A549 (cell line): ENCODE data around the gene GDF10. TPM values are rescaled to one million over a fixed set of nuclear protein-coding genes. Genes with fewer than 3 reads are reported as not detected.

Experiments used
- ATAC-seq, 2 experiments: fragments of 200-7000 bp in 1 of 2; fragments of >200 bp in 1 of 2; cut with Nextera tagmentation in 1 of 2; cut with Tn5 transposase in 1 of 2; 3 replicates each; pipeline versions ENCODE4 v1.8.0 to v1.9.1; 2018 to 2020; ENCODE audit warnings: mild to moderate bottlenecking in 1 of 2, moderate library complexity in 1 of 2
- CTCF ChIA-PET: fragments of 300-600 bp; sonication (Branson Sonifier 250); formaldehyde crosslinking; extraction: SDS; loops from one replicate; lab custom pipeline; 2021; ENCODE audit warnings: antibody characterized with exemption, inconsistent platforms; lab: Yijun Ruan, JAX
- POLR2A ChIA-PET: fragments of 350-600 bp; formaldehyde crosslinking; extraction: SDS; loops from one replicate; lab custom pipeline; 2021; ENCODE audit warnings: antibody characterized with exemption, inconsistent platforms; lab: Yijun Ruan, JAX
- DNase-seq, 2 experiments: peaks; one replicate each; pipeline versions ENCODE4 v3.0.0 to v3.0.0-alpha.2; 2011 to 2016; ENCODE audit warnings: low read depth in 1 of 2, low spot score in 1 of 2
- FAIRE-seq: peaks from 2 replicates; lab custom pipeline; 2011; peaks lifted over from hg19 to GRCh38; lab: Jason Lieb, UNC
- H3K27ac ChIP-seq, 2 experiments: fragments of >200 bp; sonication (Bioruptor Twin); formaldehyde crosslinking; 3 replicates each; pipeline ENCODE4 v1.5.1; 2016 to 2017
- H3K4me1 ChIP-seq: fragments of >200 bp; sonication (Bioruptor Twin); formaldehyde crosslinking; 3 replicates; pipeline ENCODE4 v1.6.1; 2016
- H3K4me2 ChIP-seq: fragments of >200 bp; sonication (Bioruptor Twin); formaldehyde crosslinking; 3 replicates; pipeline ENCODE4 v1.6.1; 2016
- H3K4me3 ChIP-seq: fragments of >200 bp; sonication (Bioruptor Twin); formaldehyde crosslinking; 3 replicates; pipeline ENCODE4 v1.5.1; 2016
- H3K9me3 ChIP-seq: fragments of >200 bp; sonication (Bioruptor Twin); formaldehyde crosslinking; 3 replicates; pipeline ENCODE4 v1.6.1; 2016
- BCL3 ChIP-seq: fragments of >200 bp; sonication (Bioruptor Twin); formaldehyde crosslinking; IDR thresholded peaks from 3 replicates; pipeline ENCODE4 v1.6.1; 2016
- CBX2 ChIP-seq: fragments of 200-600 bp; sonication (generic); IDR thresholded peaks from 2 replicates; pipeline ENCODE4 v1.6.1; 2016; ENCODE audit warnings: low read depth, mild to moderate bottlenecking, borderline replicate concordance
- CBX8 ChIP-seq: fragments of 200-600 bp; sonication (generic); IDR thresholded peaks from 2 replicates; pipeline ENCODE4 v1.6.1; 2016
- CEBPB ChIP-seq, 2 experiments: fragments of >200 bp in 1 of 2; sonication (Bioruptor Twin) in 1 of 2; formaldehyde crosslinking in 1 of 2; IDR thresholded peaks; 2 replicates each; pipeline ENCODE4 v1.6.1; 2012 to 2016
- CHD2 ChIP-seq: fragments of 150-350 bp; IDR thresholded peaks from 2 replicates; pipeline ENCODE4 v1.6.1; 2014; ENCODE audit warnings: low read length; ENCODE audit not compliant: partially characterized antibody
- E2F6 ChIP-seq: IDR thresholded peaks from 2 replicates; pipeline ENCODE4 v1.6.1; 2012; ENCODE audit warnings: low read depth, borderline replicate concordance
- EHMT2 ChIP-seq: fragments of 200-600 bp; sonication (generic); IDR thresholded peaks from 2 replicates; pipeline ENCODE4 v1.6.1; 2016; ENCODE audit warnings: antibody characterized with exemption, low read depth, mild to moderate bottlenecking, moderate library complexity
- EP300 ChIP-seq, 2 experiments: fragments of >200 bp; sonication (Bioruptor Twin); formaldehyde crosslinking; IDR thresholded peaks; 2 replicates in 1 of 2; 3 replicates in 1 of 2; pipeline ENCODE4 v1.6.1; 2016 to 2017
- GATA3 ChIP-seq: IDR thresholded peaks from 2 replicates; pipeline ENCODE4 v1.6.1; 2012; ENCODE audit warnings: borderline replicate concordance
- HOXB5 ChIP-seq: fragments of 250-450 bp; sonication (Bioruptor Pico); IDR thresholded peaks from 2 replicates; pipeline ENCODE4 v1.5.0; 2020; ENCODE audit warnings: mild to moderate bottlenecking, moderate library complexity
- KDM1A ChIP-seq: fragments of 200-600 bp; sonication (generic); IDR thresholded peaks from 2 replicates; pipeline ENCODE4 v1.6.1; 2016; ENCODE audit warnings: low read depth, mild to moderate bottlenecking
- MYC ChIP-seq: IDR thresholded peaks from 2 replicates; pipeline ENCODE4 v1.6.1; 2012; ENCODE audit warnings: mild to moderate bottlenecking, inconsistent platforms, low read length, improper control_type of control experiment, borderline replicate concordance
- NFE2L2 ChIP-seq: fragments of 150-350 bp; conservative IDR thresholded peaks from 2 replicates; pipeline ENCODE4 v1.6.1; 2014; ENCODE audit warnings: low read length
- NR3C1 ChIP-seq: fragments of >200 bp; sonication (Bioruptor Twin); formaldehyde crosslinking; IDR thresholded peaks from 3 replicates; pipeline ENCODE4 v1.6.1; 2017
- POLR2A ChIP-seq: IDR thresholded peaks from 2 replicates; pipeline ENCODE4 v1.6.1; 2012; ENCODE audit warnings: mild to moderate bottlenecking, low read length
- POLR2AphosphoS2 ChIP-seq: conservative IDR thresholded peaks from 2 replicates; pipeline ENCODE4 v1.6.1; 2012; ENCODE audit warnings: low read length, improper control_type of control experiment, inconsistent platforms
- RFX5 ChIP-seq: fragments of 450-650 bp; IDR thresholded peaks from 2 replicates; pipeline ENCODE4 v1.7.1; 2014; ENCODE audit warnings: antibody characterized with exemption, mild to moderate bottlenecking, moderate library complexity
- RNF2 ChIP-seq: fragments of 200-600 bp; sonication (generic); IDR thresholded peaks from 2 replicates; pipeline ENCODE4 v1.6.1; 2016; ENCODE audit warnings: low read depth, mild to moderate bottlenecking, antibody characterized with exemption, moderate library complexity, borderline replicate concordance
- SREBF2 ChIP-seq: fragments of 450-650 bp; IDR thresholded peaks from 2 replicates; pipeline ENCODE4 v1.6.1; 2014; ENCODE audit warnings: mild to moderate bottlenecking, moderate library complexity
- USF2 ChIP-seq: fragments of 450-650 bp; IDR thresholded peaks from 2 replicates; pipeline ENCODE4 v1.6.1; 2014; ENCODE audit warnings: antibody characterized with exemption
- ZNF302 ChIP-seq: fragments of 250-450 bp; sonication (Bioruptor Pico); IDR thresholded peaks from 2 replicates; pipeline ENCODE4 v1.9.0; 2021; ENCODE audit warnings: inconsistent platforms, mild to moderate bottlenecking, moderate library complexity
- WGBS: methylation state at CpG from one replicate; pipeline ENCODE4 v1.1.6; 2017; ENCODE audit errors: missing lambda C conversion rate; 5-methylcytosine and 5-hydroxymethylcytosine counted together
- polyA plus RNA-seq, 4 experiments: library from polyadenylated mRNA; depleted of rRNA in 3 of 4; stranded (reverse); fragments of >200 nt; fragmentation: RNase III in 1 of 4; extraction: RNeasy Plus Mini Kit Qiagen cat#74134 plus additional on column Dnase treatment in 1 of 4; gene quantifications; 2 replicates in 3 of 4; 3 replicates in 1 of 4; pipeline ENCODE4 v1.2.3, GENCODE V29; 2011 to 2017
- TF ChIP-seq, protein P1 (sequence below): fragments of >200 bp; sonication (Bioruptor Twin); formaldehyde crosslinking; IDR thresholded peaks from 3 replicates; pipeline ENCODE4 v1.5.1; 2016
- TF ChIP-seq, protein P2 (sequence below): IDR thresholded peaks from 2 replicates; pipeline ENCODE4 v1.6.1; 2012
- TF ChIP-seq, protein P3 (sequence below): fragments of 250-450 bp; sonication (Bioruptor Pico); IDR thresholded peaks from 2 replicates; pipeline ENCODE4 v1.5.0; 2021; ENCODE audit warnings: mild to moderate bottlenecking, moderate library complexity, borderline replicate concordance

Gene GDF10
- polyA plus RNA-seq, 2 of the 4 experiments (the other 2 are of a cell fraction): 0.10 TPM; not detected in 1

GRCh38 chr10:47296941-47297340 is 3.1 kb upstream of the GDF10 start:
- POLR2A ChIA-PET: no interaction called here
- no peaks in the 10 kb centered on the region for H3K4me1 ChIP-seq
- DNase-seq: no peak
- no peak for ATAC-seq
- TF ChIP-seq NFE2L2 (no peak), ZNF302 (CRISPR knock-in tag) (no peak), USF2 (no peak), RNF2 (no peak), CBX8 (no peak)
- TF ChIP-seq, protein P1, sequence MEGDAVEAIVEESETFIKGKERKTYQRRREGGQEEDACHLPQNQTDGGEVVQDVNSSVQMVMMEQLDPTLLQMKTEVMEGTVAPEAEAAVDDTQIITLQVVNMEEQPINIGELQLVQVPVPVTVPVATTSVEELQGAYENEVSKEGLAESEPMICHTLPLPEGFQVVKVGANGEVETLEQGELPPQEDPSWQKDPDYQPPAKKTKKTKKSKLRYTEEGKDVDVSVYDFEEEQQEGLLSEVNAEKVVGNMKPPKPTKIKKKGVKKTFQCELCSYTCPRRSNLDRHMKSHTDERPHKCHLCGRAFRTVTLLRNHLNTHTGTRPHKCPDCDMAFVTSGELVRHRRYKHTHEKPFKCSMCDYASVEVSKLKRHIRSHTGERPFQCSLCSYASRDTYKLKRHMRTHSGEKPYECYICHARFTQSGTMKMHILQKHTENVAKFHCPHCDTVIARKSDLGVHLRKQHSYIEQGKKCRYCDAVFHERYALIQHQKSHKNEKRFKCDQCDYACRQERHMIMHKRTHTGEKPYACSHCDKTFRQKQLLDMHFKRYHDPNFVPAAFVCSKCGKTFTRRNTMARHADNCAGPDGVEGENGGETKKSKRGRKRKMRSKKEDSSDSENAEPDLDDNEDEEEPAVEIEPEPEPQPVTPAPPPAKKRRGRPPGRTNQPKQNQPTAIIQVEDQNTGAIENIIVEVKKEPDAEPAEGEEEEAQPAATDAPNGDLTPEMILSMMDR: no peak
- no peak for FAIRE-seq
- H3K27ac ChIP-seq: no peak overlapping the region
- no peak overlapping the region for H3K4me2 ChIP-seq
- H3K9me3 ChIP-seq: no peaks in the 10 kb centered on the region
- 0% methylated on average over 1 of the region's 1 CpG for WGBS
- no peak overlapping the region for H3K4me3 ChIP-seq
- CTCF ChIA-PET: interaction anchor here (0.7 to 1.4 kb wide), 6 partner anchors 10 to 1268 kb away, joined by 3 to 5 read pairs (median 3); no protein-coding TSS in a partner anchor

- FAIRE-seq (no peak), DNase-seq (no peak), ATAC-seq (no peak)
- ChIA-PET CTCF (interaction anchor here (0.7 to 1.4 kb wide), 6 partner anchors 14 to 273 kb away, joined by 3 to 5 read pairs (median 4); no protein-coding TSS in a partner anchor), POLR2A (no interaction called here)
- Histone ChIP-seq H3K4me3 (no peak overlapping the region), H3K27ac (no peak overlapping the region), H3K4me2 (no peak overlapping the region), H3K9me3 (no peaks in the 10 kb centered on the region), H3K4me1 (no peaks in the 10 kb centered on the region)
- 45% methylated on average over 11 of the region's 12 CpGs for WGBS
- TF ChIP-seq HOXB5 (CRISPR knock-in tag): no peak
- TF ChIP-seq KDM1A: no peak
- TF ChIP-seq POLR2A: no peak
- TF ChIP-seq POLR2AphosphoS2: no peak
Observed at GRCh38 chr10:47297866-47298540, 2.0 kb upstream of the GDF10 start.

- Histone ChIP-seq H3K4me2 (no peak overlapping the region), H3K27ac (no peak overlapping the region), H3K9me3 (no peaks in the 10 kb centered on the region), H3K4me1 (no peaks in the 10 kb centered on the region), H3K4me3 (no peak overlapping the region)
- WGBS: 58% methylated on average over 1 of the region's 1 CpG
- DNase-seq (no peak), ATAC-seq (no peak), FAIRE-seq (no peak)
- CTCF ChIA-PET: interaction anchor here (0.7 to 0.8 kb wide), 3 partner anchors 13 to 274 kb away, joined by 3 to 4 read pairs (median 4); no protein-coding TSS in a partner anchor
- POLR2A ChIA-PET: no interaction called here
- TF ChIP-seq SREBF2 (no peak), CBX2 (no peak), CBX8 (no peak), EHMT2 (no peak), GATA3 (no peak), CHD2 (no peak), MYC (no peak), NR3C1 (no peak), NFE2L2 (no peak), EP300 (IDR thresholded peaks at IDR 0.05) (no peak), BCL3 (no peak), KDM1A (no peak), CEBPB (IDR thresholded peaks at IDR 0.05) (no peak), E2F6 (no peak), RFX5 (no peak)
- TF ChIP-seq, protein P2, sequence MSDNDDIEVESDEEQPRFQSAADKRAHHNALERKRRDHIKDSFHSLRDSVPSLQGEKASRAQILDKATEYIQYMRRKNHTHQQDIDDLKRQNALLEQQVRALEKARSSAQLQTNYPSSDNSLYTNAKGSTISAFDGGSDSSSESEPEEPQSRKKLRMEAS: no peak
- TF ChIP-seq, protein P3, sequence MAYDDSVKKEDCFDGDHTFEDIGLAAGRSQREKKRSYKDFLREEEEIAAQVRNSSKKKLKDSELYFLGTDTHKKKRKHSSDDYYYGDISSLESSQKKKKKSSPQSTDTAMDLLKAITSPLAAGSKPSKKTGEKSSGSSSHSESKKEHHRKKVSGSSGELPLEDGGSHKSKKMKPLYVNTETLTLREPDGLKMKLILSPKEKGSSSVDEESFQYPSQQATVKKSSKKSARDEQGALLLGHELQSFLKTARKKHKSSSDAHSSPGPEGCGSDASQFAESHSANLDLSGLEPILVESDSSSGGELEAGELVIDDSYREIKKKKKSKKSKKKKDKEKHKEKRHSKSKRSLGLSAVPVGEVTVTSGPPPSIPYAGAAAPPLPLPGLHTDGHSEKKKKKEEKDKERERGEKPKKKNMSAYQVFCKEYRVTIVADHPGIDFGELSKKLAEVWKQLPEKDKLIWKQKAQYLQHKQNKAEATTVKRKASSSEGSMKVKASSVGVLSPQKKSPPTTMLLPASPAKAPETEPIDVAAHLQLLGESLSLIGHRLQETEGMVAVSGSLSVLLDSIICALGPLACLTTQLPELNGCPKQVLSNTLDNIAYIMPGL (CRISPR knock-in tag): no peak
Observed at GRCh38 chr10:47298715-47299114, 1.3 kb upstream of the GDF10 start.
